Activated CD4-positive, CD25-positive, alpha-beta regulatory T cell treated with anti-CD3 and anti-CD28 coated beads, Interleukin-2, amount 50 U/mL, for 24 hours (primary cell): Measurements from ENCODE around the gene ACSL1.
"Not testable (repeated sequence)": the region's sequence is repeated elsewhere in the genome, so short reads cannot be mapped to it uniquely, and the experiment has no call there.

Experiments used
- ATAC-seq, 2 donors: fragments of 150-1000 bp; cut with Tn5 transposase; one replicate each; pipeline ENCODE4 v1.10.0; 2021; ENCODE audit warnings: mild to moderate bottlenecking in 1 of 2, moderate library complexity in 1 of 2

The ACSL1 gene

GRCh38 chr4:184825896-184826690, at the start of gene ACSL1:
TSS of gene ACSL1 (minus strand) at chr4:184825968. CDS start at chr4:184803514, 22,454 bp downstream.
- ATAC-seq = peak; percentile 76 to 80

GRCh38 chr4:184873054-184873453, 47.3 kb upstream of the ACSL1 start:
- ATAC-seq = no peak

- ATAC-seq = no peak
Measured at GRCh38 chr4:184870718-184871117, 45.0 kb upstream of the ACSL1 start.

- no peak for ATAC-seq
Measured at GRCh38 chr4:184868623-184869022, 42.9 kb upstream of the ACSL1 start.

GRCh38 chr4:184863916-184864315, 38.1 kb upstream of the ACSL1 start:
- ATAC-seq = no peak

GRCh38 chr4:184861047-184861446, 35.3 kb upstream of the ACSL1 start:
- ATAC-seq = no peak

GRCh38 chr4:184860018-184860779, 34.4 kb upstream of the ACSL1 start:
- ATAC-seq = no peak

GRCh38 chr4:184857441-184858121, 31.8 kb upstream of the ACSL1 start:
- ATAC-seq = no peak

- no peak for ATAC-seq
Measured at GRCh38 chr4:184856277-184856609, 30.5 kb upstream of the ACSL1 start.

GRCh38 chr4:184854673-184855072, 28.9 kb upstream of the ACSL1 start:
- ATAC-seq = peak in 1 of 2 donors; percentile 37

- no peak for ATAC-seq
Measured at GRCh38 chr4:184853436-184853835, 27.7 kb upstream of the ACSL1 start.

GRCh38 chr4:184851886-184852285, 26.1 kb upstream of the ACSL1 start:
- ATAC-seq = no peak

- peak; percentile 21 to 30 for ATAC-seq
Measured at GRCh38 chr4:184851200-184851541, 25.4 kb upstream of the ACSL1 start.

- peak in 1 of 2 donors; percentile 34 for ATAC-seq
Measured at GRCh38 chr4:184850431-184851199, 24.8 kb upstream of the ACSL1 start.

- no peak for ATAC-seq
Measured at GRCh38 chr4:184850018-184850417, 24.2 kb upstream of the ACSL1 start.

- ATAC-seq = peak in 1 of 2 donors; percentile 59
Measured at GRCh38 chr4:184849185-184849584, 23.4 kb upstream of the ACSL1 start.

- ATAC-seq = no peak
Measured at GRCh38 chr4:184848510-184848909, 22.7 kb upstream of the ACSL1 start.

- no peak for ATAC-seq
Measured at GRCh38 chr4:184846531-184846930, 20.8 kb upstream of the ACSL1 start.

- ATAC-seq = no peak
Measured at GRCh38 chr4:184845367-184846021, 19.7 kb upstream of the ACSL1 start.

- no peak for ATAC-seq
Measured at GRCh38 chr4:184844742-184845141, 19.0 kb upstream of the ACSL1 start.

GRCh38 chr4:184843984-184844554, 18.3 kb upstream of the ACSL1 start:
- peak; percentile 66 to 69 for ATAC-seq

GRCh38 chr4:184839075-184839399, 13.3 kb upstream of the ACSL1 start:
- not testable (repeated sequence) for ATAC-seq
